HepG2 (cell line): ENCODE measurements around the gene EFS. TPM values are rescaled to one million over a fixed set of nuclear protein-coding genes. Genes with fewer than 3 reads are reported as not detected.

Experiments used
- AHR ChIP-seq: IDR thresholded peaks from 2 replicates; pipeline ENCODE4 v1.6.1; 2018; ENCODE audit warnings: missing genetic modification reagents, missing compliant biosample characterization
- ATF7-NPFF ChIP-seq: sonication (generic); formaldehyde crosslinking; IDR thresholded peaks from 2 replicates; pipeline ENCODE4 v1.8.1; 2023; ENCODE audit warnings: mild to moderate bottlenecking, low read depth, missing genetic modification reagents, moderate library complexity
- BCLAF1 ChIP-seq: fragments of 450-650 bp; IDR thresholded peaks from 2 replicates; pipeline ENCODE4 v1.6.1; 2017; ENCODE audit warnings: mild to moderate bottlenecking
- DPF2 ChIP-seq: sonication (generic); formaldehyde crosslinking; IDR thresholded peaks from 2 replicates; pipeline ENCODE4 v1.4.0; 2020; ENCODE audit warnings: mild to moderate bottlenecking, low read depth, missing genetic modification reagents, borderline replicate concordance
- DR1 ChIP-seq: sonication (generic); formaldehyde crosslinking; IDR thresholded peaks from 2 replicates; pipeline ENCODE4 v1.8.0; 2021; ENCODE audit warnings: mild to moderate bottlenecking, missing genetic modification reagents, inconsistent platforms
- KAT2B ChIP-seq: fragments of 150-350 bp; IDR thresholded peaks from 2 replicates; pipeline ENCODE4 v1.6.1; 2014; ENCODE audit warnings: low read depth, low read length, borderline replicate concordance
- KLF13 ChIP-seq: sonication (generic); formaldehyde crosslinking; IDR thresholded peaks from 2 replicates; pipeline ENCODE4 v1.4.0; 2020; ENCODE audit warnings: mild to moderate bottlenecking, missing genetic modification reagents
- MAF1 ChIP-seq: sonication (generic); formaldehyde crosslinking; IDR thresholded peaks from 2 replicates; pipeline ENCODE4 v1.5.0; 2020; ENCODE audit warnings: missing genetic modification reagents, borderline replicate concordance
- NFIC ChIP-seq: IDR thresholded peaks from 2 replicates; pipeline ENCODE4 v1.6.1; 2012; ENCODE audit warnings: mild to moderate bottlenecking, low read length, inconsistent platforms
- NR1H2 ChIP-seq: sonication (generic); formaldehyde crosslinking; IDR thresholded peaks from 2 replicates; pipeline ENCODE4 v1.8.1; 2022; ENCODE audit warnings: low read depth, missing genetic modification reagents, borderline replicate concordance
- RFXAP ChIP-seq: sonication (generic); formaldehyde crosslinking; IDR thresholded peaks from 2 replicates; pipeline ENCODE4 v1.4.0; 2020; ENCODE audit warnings: missing genetic modification reagents, borderline replicate concordance
- TOE1 ChIP-seq: sonication (generic); formaldehyde crosslinking; IDR thresholded peaks from 2 replicates; pipeline ENCODE4 v1.4.0; 2020; ENCODE audit warnings: mild to moderate bottlenecking, missing genetic modification reagents
- WIZ ChIP-seq: sonication (generic); formaldehyde crosslinking; IDR thresholded peaks from 2 replicates; pipeline ENCODE4 v1.5.1; 2020; ENCODE audit warnings: mild to moderate bottlenecking, missing genetic modification reagents
- YY1 ChIP-seq: IDR thresholded peaks from 2 replicates; pipeline ENCODE4 v1.6.1; 2011; ENCODE audit warnings: low read length, low read depth, moderate library complexity, mild to moderate bottlenecking; ENCODE audit not compliant: insufficient read depth, insufficient replicate concordance
- ZFP36L1 ChIP-seq: sonication (generic); formaldehyde crosslinking; IDR thresholded peaks from 2 replicates; pipeline ENCODE4 v1.8.0; 2022; ENCODE audit warnings: mild to moderate bottlenecking, missing genetic modification reagents, moderate library complexity
- ZFX ChIP-seq: sonication (generic); formaldehyde crosslinking; IDR thresholded peaks from 2 replicates; pipeline ENCODE4 v1.4.0; 2020; ENCODE audit warnings: mild to moderate bottlenecking, low read depth, missing genetic modification reagents, moderate library complexity
- ZNF282 ChIP-seq: fragments of 450-650 bp; IDR thresholded peaks from 2 replicates; pipeline ENCODE4 v1.6.1; 2018; ENCODE audit not compliant: partially characterized antibody
- ZNF3 ChIP-seq: IDR thresholded peaks from 2 replicates; pipeline ENCODE4 v1.7.0; 2017; ENCODE audit warnings: inconsistent platforms
- ZNF432 ChIP-seq: sonication (generic); formaldehyde crosslinking; IDR thresholded peaks from 2 replicates; pipeline ENCODE4 v1.5.0; 2020; ENCODE audit warnings: missing genetic modification reagents, mild to moderate bottlenecking, borderline replicate concordance
- ZNF460 ChIP-seq: sonication (generic); formaldehyde crosslinking; IDR thresholded peaks from 2 replicates; pipeline ENCODE4 v1.5.1; 2020; ENCODE audit warnings: missing genetic modification reagents, mild to moderate bottlenecking, borderline replicate concordance
- ZNF543 ChIP-seq: sonication (generic); formaldehyde crosslinking; IDR thresholded peaks from 2 replicates; pipeline ENCODE4 v1.4.0; 2020; ENCODE audit warnings: mild to moderate bottlenecking, missing genetic modification reagents
- polyA plus RNA-seq, 8 experiments: library from polyadenylated mRNA; depleted of rRNA in 3 of 8; stranded (reverse) in 7 of 8; unstranded in 1 of 8; fragments of >200 nt; fragmentation: Illumina TruSeq in 4 of 8; extraction: Trizol in 4 of 8; gene quantifications; 2 replicates each; pipeline versions ENCODE4 v1.2.1 to v1.2.3, GENCODE V29; 2011 to 2016; ENCODE audit warnings: low read depth in 4 of 8, missing spikeins in 1 of 8, mixed read lengths in 1 of 8; ENCODE audit not compliant: insufficient read depth in 1 of 8
- total RNA-seq, 5 experiments: library from RNA; depleted of rRNA; stranded (reverse); fragments of >200 nt; fragmentation: Illumina TruSeq; extraction: Trizol; gene quantifications; 2 replicates each; pipeline ENCODE4 v1.2.3, GENCODE V29; 2016; ENCODE audit warnings: low read depth in 1 of 5
- TF ChIP-seq, protein P1 (sequence below): sonication (generic); formaldehyde crosslinking; IDR thresholded peaks from 2 replicates; pipeline ENCODE4 v1.5.0; 2020; ENCODE audit warnings: missing genetic modification reagents, mild to moderate bottlenecking, borderline replicate concordance
- TF ChIP-seq, protein P2 (sequence below): sonication (generic); formaldehyde crosslinking; IDR thresholded peaks from 2 replicates; pipeline ENCODE4 v1.4.0; 2020; ENCODE audit warnings: missing genetic modification reagents
- TF ChIP-seq, protein P3 (sequence below): IDR thresholded peaks from 2 replicates; pipeline ENCODE4 v1.6.1; 2018; ENCODE audit warnings: missing genetic modification reagents, mild to moderate bottlenecking, missing compliant biosample characterization

The EFS gene
- total and polyA plus RNA-seq, 2 of the 13 experiments (the other 11 are each of a cell fraction or from before 2014, with no cell fraction given) = not detected

GRCh38 chr14:23306412-23307145 lies 58.4 kb downstream of the EFS start, which contains the start of gene BCL2L2 (continued):
- TF ChIP-seq NR1H2 (CRISPR knock-in tag) = peak; percentile 66; the same call in 1 of the 2 replicates
- peak; percentile 92; the same call in 1 of the 2 replicates for TF ChIP-seq DR1
- TF ChIP-seq AHR (CRISPR knock-in tag) = peak; percentile 82; the same call in 1 of the 2 replicates
- peak; percentile 69; the same call in 1 of the 2 replicates for TF ChIP-seq ATF7-NPFF (CRISPR knock-in tag)
- TF ChIP-seq, protein P1, sequence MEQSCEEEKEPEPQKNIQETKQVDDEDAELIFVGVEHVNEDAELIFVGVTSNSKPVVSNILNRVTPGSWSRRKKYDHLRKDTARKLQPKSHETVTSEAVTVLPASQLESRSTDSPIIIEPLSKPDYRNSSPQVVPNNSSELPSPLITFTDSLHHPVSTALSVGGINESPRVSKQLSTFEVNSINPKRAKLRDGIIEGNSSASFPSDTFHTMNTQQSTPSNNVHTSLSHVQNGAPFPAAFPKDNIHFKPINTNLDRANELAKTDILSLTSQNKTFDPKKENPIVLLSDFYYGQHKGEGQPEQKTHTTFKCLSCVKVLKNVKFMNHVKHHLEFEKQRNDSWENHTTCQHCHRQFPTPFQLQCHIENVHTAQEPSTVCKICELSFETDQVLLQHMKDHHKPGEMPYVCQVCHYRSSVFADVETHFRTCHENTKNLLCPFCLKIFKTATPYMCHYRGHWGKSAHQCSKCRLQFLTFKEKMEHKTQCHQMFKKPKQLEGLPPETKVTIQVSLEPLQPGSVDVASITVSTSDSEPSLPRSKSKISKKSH = peak; percentile 90
- peak; percentile 100 for TF ChIP-seq ZFX
- TF ChIP-seq, protein P2, sequence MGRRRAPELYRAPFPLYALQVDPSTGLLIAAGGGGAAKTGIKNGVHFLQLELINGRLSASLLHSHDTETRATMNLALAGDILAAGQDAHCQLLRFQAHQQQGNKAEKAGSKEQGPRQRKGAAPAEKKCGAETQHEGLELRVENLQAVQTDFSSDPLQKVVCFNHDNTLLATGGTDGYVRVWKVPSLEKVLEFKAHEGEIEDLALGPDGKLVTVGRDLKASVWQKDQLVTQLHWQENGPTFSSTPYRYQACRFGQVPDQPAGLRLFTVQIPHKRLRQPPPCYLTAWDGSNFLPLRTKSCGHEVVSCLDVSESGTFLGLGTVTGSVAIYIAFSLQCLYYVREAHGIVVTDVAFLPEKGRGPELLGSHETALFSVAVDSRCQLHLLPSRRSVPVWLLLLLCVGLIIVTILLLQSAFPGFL (CRISPR knock-in tag) = no peak
- peak; percentile 98 for TF ChIP-seq ZNF543
- no peak for TF ChIP-seq ZNF460 (CRISPR knock-in tag)
- TF ChIP-seq, protein P3, sequence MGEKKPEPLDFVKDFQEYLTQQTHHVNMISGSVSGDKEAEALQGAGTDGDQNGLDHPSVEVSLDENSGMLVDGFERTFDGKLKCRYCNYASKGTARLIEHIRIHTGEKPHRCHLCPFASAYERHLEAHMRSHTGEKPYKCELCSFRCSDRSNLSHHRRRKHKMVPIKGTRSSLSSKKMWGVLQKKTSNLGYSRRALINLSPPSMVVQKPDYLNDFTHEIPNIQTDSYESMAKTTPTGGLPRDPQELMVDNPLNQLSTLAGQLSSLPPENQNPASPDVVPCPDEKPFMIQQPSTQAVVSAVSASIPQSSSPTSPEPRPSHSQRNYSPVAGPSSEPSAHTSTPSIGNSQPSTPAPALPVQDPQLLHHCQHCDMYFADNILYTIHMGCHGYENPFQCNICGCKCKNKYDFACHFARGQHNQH (CRISPR knock-in tag) = peak; percentile 89
- no peak for TF ChIP-seq ZNF432
- peak; percentile 75 for TF ChIP-seq YY1
- TF ChIP-seq ZFP36L1 (CRISPR knock-in tag) = peak; percentile 86
- 0 out of 2 replicates have a peak, but pooled peaks have one; percentile 54 for TF ChIP-seq ZNF3 (CRISPR knock-in tag)
- peak; percentile 61; the same call in 1 of the 2 replicates for TF ChIP-seq WIZ (CRISPR knock-in tag)
- TF ChIP-seq NFIC = no peak
- no peak for TF ChIP-seq ZNF282
- TF ChIP-seq KAT2B = no peak
- no peak; the same call in none of the 2 replicates for TF ChIP-seq TOE1
- TF ChIP-seq MAF1 (CRISPR knock-in tag) = no peak; the same call in 1 of the 2 replicates
- TF ChIP-seq DPF2 (CRISPR knock-in tag) = no peak
- TF ChIP-seq RFXAP (CRISPR knock-in tag) = peak; percentile 93
- no peak for TF ChIP-seq BCLAF1
- 0 out of 2 replicates have a peak, but pooled peaks have one; percentile 29 for TF ChIP-seq KLF13 (CRISPR knock-in tag)
